ENCODE measurements around the gene SP7. TPM values are rescaled to one million over a fixed set of nuclear protein-coding genes. Genes with fewer than 3 reads are reported as not detected.

The SP7 gene
- total RNA-seq, 1 experiment from 2014 or later, result not detected

GRCh38 chr12:53352331-53353256, 16.4 kb upstream of the SP7 start:
- Histone ChIP-seq H4K20me1 (ENCODE audit: insufficient read depth) (no peaks in the 10 kb centered on the region), H3K27me3 (ENCODE audit: insufficient read depth, low read depth) (no peaks in the 10 kb centered on the region), H3K79me2 (ENCODE audit: low read depth) (no peaks in the 10 kb centered on the region), H3K4me2 (peak overlapping the region; percentile 27), H3K36me3 (ENCODE audit: low read depth) (no peaks in the 10 kb centered on the region), H3K9me3 (ENCODE audit: insufficient read depth, low read depth) (no peaks in the 10 kb centered on the region), H3K27ac (peak overlapping the region; percentile 29), H3F3A (ENCODE audit: insufficient read depth, low read depth) (peaks cover 17% of the 10 kb centered on the region), H3K4me3 (no peak overlapping the region), H2AFZ (no peak overlapping the region), H3K9me2 (ENCODE audit: insufficient read depth) (no peaks in the 10 kb centered on the region), H3K4me1 (replicated peaks; ENCODE audit: insufficient read depth) (peaks cover 6% of the 10 kb centered on the region)
- BruUV-seq (replicated peaks), result no TSS peak
- peak; percentile 91 for TF ChIP-seq CTCF (conservative IDR thresholded peaks at IDR 0.05)
- no peak for TF ChIP-seq EZH2 (IDR thresholded peaks at IDR 0.05; ENCODE audit: low read depth)
- ChIA-PET POLR2A (ENCODE audit: unreplicated experiment) (interaction anchor here (0.6 to 0.7 kb wide), 3 partner anchors 24 to 147 kb away, joined by 3 to 10 read pairs (median 4); no protein-coding TSS in a partner anchor), CTCF (interaction anchor here (0.5 to 2.1 kb wide), 13 partner anchors 13 to 298 kb away, joined by 3 to 29 read pairs (median 4); partner anchors contain the start of genes AAAS and PRR13)
- intact Hi-C loops (cut with micrococcal nuclease; ENCODE audit: unreplicated experiment), result loop anchor here (1.0 kb wide), 3 partner anchors 28 to 156 kb away; partner anchors contain the start of gene SP1
- peak; percentile 80 for DNase-seq

- H4K20me1 ChIP-seq (ENCODE audit: insufficient read depth), result no peaks in the 10 kb centered on the region
- intact Hi-C loops (cut with micrococcal nuclease; ENCODE audit: unreplicated experiment), result no loop called here
- POLR2A ChIA-PET (ENCODE audit: unreplicated experiment), result no interaction called here
- no peak overlapping the region for H3K27ac ChIP-seq
- H3K9me2 ChIP-seq (ENCODE audit: insufficient read depth), result no peaks in the 10 kb centered on the region
- H3K36me3 ChIP-seq (ENCODE audit: low read depth), result no peaks in the 10 kb centered on the region
- H3K4me3 ChIP-seq, result no peak overlapping the region
- no peak for DNase-seq
- no peak overlapping the region for H3K4me2 ChIP-seq
- peaks cover 18% of the 10 kb centered on the region for H3F3A ChIP-seq (ENCODE audit: insufficient read depth, low read depth)
- H3K27me3 ChIP-seq (ENCODE audit: insufficient read depth, low read depth), result peaks cover 14% of the 10 kb centered on the region; the same call in 1 of the 2 replicates
- H3K9me3 ChIP-seq (ENCODE audit: insufficient read depth, low read depth), result no peaks in the 10 kb centered on the region
- H3K79me2 ChIP-seq (ENCODE audit: low read depth), result no peaks in the 10 kb centered on the region
- TF ChIP-seq CTCF (conservative IDR thresholded peaks at IDR 0.05), result no peak
- no peak for TF ChIP-seq EZH2 (IDR thresholded peaks at IDR 0.05; ENCODE audit: low read depth)
- H3K4me1 ChIP-seq (replicated peaks; ENCODE audit: insufficient read depth), result peaks cover 3% of the 10 kb centered on the region
- no peak overlapping the region for H2AFZ ChIP-seq
- BruUV-seq (replicated peaks), result no TSS peak
- CTCF ChIA-PET, result no interaction called here
Measured at GRCh38 chr12:53347905-53348304, 11.8 kb upstream of the SP7 start.

- Histone ChIP-seq H3K4me2 (no peak overlapping the region), H3K27me3 (ENCODE audit: insufficient read depth, low read depth) (peaks cover 14% of the 10 kb centered on the region; the same call in 1 of the 2 replicates), H3K9me3 (ENCODE audit: insufficient read depth, low read depth) (no peaks in the 10 kb centered on the region), H4K20me1 (ENCODE audit: insufficient read depth) (no peaks in the 10 kb centered on the region), H3K79me2 (ENCODE audit: low read depth) (no peaks in the 10 kb centered on the region), H2AFZ (no peak overlapping the region), H3F3A (ENCODE audit: insufficient read depth, low read depth) (peaks cover 16% of the 10 kb centered on the region), H3K4me1 (replicated peaks; ENCODE audit: insufficient read depth) (no peaks in the 10 kb centered on the region), H3K27ac (no peak overlapping the region), H3K9me2 (ENCODE audit: insufficient read depth) (no peaks in the 10 kb centered on the region), H3K4me3 (no peak overlapping the region), H3K36me3 (ENCODE audit: low read depth) (no peaks in the 10 kb centered on the region)
- POLR2A ChIA-PET (ENCODE audit: unreplicated experiment), result no interaction called here
- intact Hi-C loops (cut with micrococcal nuclease; ENCODE audit: unreplicated experiment), result no loop called here
- no peak for DNase-seq
- no TSS peak for BruUV-seq (replicated peaks)
- CTCF ChIA-PET, result no interaction called here
- TF ChIP-seq EZH2 (IDR thresholded peaks at IDR 0.05; ENCODE audit: low read depth), result no peak
- no peak for TF ChIP-seq CTCF (conservative IDR thresholded peaks at IDR 0.05)
Measured at GRCh38 chr12:53346491-53346890, 10.3 kb upstream of the SP7 start.

Data from PC-9 (cell line).